DMS53 treated with DMSO at 0.1 percent for 48 hours (cell line): ENCODE measurements around the gene CACNA1S.

Experiments
- DNase-seq: peaks from one replicate; lab custom pipeline; 2025; ENCODE audit not compliant: unreplicated experiment; lab: John Stamatoyannopoulos, UW

CACNA1S gene

DNA sequence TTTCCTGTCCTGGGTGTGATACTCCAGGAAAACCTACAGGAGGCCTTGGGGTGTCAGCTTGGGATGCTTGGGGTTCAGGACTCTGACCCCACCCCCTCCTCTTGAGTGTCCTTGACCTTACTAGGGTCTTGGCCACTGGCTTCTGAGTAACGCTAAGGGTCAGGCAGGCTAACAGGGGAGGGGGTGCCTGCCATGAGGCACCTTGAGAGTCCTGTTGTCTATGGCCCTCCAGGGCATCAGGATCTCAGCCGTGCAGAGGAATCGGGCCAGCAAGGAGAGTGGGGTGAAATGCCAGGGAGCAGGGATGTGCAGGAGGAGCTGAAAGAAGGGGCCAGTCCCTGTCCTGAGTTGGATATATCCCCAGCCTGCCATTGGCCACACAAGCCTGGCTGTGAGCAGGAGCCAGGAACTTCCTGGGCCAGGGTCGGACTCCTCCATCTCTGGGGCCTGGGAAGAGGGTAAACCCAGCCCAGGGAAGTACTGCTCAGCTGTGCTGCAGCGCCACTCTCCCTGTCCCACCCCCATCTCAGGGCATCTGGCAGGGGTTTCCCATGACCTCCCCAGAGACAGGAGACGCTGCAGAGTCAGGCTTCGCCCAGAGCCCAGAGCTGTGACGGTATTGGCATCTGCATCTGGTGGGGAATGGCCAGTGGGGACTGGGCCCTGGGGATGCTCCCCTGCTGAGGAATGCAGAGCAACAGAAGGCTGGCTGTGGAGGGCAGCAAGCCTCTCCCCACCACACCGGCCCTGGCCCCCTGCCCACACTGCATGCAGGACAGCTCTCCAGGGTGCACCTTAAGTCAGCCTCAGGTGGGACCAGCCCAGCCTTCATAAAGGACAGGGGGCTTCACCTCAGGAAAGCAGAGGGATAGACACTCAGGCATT lies 95.0 kb downstream of the CACNA1S start:
- DNase-seq, result no peak

DNA sequence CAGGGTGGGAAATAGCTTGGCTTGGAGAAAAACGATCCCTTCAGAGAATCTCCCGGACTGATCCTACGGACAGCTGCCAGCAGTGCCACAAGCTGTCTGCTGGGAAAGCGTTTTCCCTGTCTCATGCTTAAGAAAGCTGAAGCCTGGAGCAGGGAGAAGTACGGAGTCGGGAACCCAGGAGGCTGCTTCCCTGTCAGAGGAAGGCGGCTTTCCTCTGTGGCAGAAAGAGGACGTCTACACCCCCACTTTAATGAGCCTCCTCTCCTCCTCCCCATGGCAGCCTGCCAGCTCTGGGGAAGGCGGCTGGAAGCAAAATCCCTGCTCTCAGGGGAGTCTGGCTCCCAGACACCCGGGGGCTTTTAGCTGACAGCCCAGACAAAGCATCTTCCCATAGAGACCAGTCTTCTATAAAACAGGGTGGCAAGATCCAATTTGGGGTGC lies 96.0 kb downstream of the CACNA1S start:
- no peak for DNase-seq

DNA sequence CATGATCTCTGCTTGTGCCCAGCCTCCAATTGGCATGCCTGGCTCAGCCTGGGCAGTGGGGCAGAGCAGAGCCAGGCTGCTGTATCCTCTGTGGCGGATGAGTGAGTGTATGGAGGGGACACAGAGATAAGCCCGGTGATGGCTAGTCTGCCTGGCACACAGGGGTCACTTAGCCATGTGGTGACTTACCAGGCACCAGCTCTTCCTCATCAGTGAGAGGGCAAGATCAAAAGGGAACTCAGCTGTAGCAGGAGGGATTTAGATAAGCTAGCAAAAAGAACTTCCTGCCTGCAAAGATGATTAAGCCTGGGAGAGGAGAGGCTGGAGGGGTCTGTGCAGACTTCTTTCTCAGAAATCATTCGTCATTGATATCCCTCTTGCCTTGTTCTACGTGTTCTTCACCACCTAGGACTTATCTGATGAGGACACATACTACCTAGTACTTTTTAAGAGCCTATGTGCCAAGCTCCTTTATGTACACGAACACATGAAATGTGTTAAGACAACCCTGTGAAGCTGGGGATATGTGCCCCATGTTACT lies 96.6 kb downstream of the CACNA1S start:
- no peak for DNase-seq

DNA sequence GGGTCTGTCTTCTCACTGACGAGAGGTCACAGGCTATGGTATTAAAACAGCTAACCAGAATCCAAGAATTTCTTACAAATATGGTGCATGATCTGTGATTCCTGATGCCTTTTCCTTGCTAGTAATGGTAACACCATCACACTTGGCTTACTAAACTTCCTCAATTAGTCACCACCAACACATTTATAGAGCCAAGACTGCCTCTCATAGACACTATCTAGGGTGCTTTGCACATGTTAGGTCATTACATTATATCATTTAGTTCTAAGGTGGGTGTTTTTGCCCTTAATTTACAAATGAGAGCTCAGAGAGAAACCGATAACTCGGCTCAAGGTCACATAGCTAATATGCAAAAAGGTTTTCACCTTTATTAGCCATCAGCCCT lies 97.4 kb downstream of the CACNA1S start:
- DNase-seq, result no peak

DNA sequence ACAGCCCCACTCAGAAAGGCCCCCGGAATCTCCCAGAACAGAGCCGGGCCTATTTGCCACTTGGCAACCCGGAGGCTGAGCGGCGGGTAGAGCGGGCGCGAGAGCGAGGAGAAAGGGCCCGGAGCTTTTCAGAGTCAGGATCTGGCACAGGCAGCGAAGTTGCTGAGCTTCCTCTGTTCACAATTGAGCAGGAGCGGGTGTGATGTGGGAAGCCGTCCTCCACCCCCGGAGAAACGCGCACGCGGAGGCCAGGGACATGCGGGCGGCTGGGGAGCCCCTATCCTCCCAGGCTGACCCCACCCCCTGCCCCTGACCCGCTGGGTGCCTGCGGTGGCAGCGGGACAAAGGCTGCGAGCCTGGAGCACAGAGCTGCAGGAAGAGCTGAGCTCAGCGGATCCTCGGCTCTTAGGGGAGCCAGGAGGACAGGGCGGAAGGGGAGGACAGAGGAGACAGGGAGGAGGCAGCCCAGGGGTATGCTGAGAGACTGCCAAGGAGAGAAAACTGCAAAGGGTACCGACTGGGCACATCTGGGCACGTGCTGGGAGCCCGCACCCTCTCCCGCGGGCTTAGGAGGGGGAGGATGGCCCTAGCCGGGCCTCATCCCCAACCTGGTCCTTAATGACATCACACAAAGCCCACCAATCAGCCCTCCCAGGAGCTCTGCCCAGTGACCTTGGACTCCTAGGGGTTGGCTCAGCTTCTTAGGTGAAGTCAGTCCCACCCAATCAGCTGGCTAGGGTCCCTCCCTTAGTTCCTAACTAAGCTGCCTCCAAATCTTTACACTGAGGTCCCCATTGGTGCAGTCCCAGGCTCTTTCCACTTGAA lies 98.0 kb downstream of the CACNA1S start:
- DNase-seq, result no peak

DNA sequence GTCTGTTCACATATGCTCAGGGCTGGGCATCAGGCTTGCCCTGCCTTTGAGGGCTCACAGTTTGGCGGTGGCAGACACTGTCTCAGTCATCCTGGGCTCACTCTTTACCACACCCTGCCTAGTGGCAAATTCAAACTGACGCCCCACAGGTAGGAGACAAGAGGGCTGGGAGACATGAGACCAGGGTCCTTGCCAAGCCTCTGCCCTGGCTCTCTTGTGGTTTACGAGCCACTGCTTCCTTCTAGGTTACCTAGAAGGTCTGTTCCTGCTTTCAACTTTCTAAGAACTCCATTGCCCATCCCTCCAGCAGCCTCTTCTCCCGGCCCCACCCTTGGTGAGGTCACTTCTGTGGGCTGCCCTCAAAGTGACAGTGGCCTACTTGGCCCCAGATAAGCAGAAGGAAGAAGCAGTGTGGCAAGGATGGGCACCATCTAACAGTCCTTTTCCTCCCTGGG lies 99.2 kb downstream of the CACNA1S start:
- DNase-seq, result no peak

DNA sequence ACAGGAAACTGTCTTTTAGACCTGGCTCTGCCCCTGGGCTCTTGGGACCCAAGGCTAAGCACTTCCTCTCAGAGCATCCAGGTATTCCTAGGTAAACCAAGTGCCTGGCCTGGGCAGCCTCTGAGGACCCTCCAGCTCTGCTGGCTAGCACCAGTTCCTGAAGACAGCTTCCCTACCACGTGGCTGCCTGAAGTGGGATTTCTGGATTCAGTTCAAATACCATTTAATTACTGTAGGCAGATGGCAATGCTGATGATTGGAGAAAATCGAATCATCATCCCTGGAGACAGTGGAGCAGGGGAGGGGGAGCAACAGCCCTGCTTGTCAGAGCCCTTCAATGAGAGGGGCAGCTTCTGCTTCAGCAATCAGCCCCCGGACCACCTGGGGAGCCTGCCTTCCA lies 100.6 kb downstream of the CACNA1S start:
- DNase-seq, result no peak

DNA sequence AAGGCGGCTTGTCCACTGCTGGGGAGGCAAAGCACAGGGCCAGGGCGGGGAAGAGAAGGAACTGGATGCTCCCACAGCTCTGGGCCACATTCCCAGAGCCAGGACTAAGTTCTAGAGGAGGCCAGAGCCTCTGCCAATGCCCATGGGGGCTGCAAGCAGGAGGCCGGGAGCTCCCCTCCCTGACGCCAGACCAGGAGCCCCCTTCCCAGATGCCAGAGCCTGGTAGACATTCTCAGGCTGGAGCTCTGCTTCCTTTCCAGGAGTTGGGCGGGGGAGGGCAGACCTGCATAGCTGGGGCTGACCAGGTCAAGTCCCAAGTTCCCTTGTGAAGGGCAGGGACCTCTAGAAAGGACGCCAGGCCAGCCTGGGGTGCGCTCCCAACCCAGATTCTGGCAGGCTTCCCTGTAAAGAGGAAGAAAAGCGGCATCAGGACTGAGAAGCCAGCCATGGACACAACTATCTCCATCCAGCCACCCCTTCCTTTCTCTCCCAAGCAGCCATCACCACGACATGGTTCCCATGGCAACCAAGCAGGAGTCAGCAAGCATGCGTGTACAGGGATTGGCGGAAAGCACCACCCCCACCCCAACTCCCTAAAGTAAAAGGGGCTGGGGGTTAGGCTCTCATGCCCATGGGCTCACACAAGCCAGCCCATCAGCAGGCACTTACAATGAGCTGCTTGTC lies 102.1 kb downstream of the CACNA1S start:
- DNase-seq, result no peak

DNA sequence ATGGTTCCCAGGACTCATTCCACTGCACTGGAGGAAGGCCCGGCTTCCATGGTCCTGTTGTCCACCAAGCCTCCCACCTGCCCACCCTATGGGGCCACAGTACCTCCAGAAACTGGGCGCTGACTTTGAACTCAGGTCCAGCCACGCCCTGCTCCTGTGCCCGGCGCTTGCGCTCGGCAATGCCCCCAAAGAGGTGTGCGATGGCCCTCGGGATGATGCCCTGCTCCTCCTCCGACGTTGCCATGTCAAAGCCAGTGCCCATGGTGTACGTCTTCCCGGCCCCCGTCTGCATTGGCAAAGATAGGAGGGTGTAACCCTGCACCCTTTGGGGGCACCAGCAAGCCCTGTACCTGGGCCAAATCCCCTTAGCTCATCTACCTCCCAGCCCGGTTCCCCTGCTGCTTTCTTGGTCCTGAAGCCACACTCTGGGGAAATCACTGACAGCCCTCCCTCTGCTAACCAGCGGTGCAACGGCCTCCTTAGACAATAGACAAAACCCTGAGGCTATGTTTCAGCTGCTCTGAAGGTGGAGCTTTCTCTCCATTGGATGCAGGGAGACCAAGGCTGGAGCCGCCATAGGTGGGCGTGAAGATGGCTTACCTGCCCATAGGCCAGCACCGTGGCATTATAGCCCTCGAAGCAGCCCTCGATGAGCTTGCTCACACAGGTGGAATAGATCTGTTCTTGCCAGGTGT lies 103.4 kb downstream of the CACNA1S start:
- DNase-seq, result no peak

DNA sequence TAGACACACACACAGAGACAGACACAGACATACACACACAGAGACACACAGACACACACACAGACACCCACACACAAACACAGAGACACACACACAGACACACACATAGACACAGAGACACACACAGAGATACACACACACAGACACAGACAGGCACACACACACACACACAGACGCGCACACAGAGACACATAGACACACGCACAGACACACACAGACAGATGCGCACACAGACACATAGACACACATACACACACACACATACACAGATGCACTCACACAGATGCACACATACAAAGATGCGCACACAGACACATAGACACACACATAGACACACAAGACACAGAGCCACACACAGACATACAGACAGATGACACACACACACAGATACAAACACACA lies 104.7 kb downstream of the CACNA1S start:
- no peak for DNase-seq

DNA sequence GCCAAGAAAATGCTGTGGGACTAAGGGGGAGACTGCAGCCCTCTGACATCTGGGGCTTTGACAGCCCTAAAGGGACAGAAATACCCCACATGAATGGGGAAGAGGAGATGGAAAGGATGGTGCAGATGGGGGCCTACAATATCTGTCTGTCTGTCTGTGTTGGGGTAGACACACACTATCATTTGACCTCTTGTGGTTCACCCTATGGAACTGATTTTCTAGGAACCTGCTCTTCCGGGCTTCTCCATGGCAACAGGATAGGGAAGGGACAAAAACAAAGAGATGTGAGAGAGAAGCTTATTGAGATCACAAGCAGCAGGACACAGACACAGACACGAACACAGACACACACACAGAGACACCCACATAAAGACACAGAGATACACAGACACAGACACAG lies 105.8 kb downstream of the CACNA1S start:
- DNase-seq, result peak; percentile 12

DNA sequence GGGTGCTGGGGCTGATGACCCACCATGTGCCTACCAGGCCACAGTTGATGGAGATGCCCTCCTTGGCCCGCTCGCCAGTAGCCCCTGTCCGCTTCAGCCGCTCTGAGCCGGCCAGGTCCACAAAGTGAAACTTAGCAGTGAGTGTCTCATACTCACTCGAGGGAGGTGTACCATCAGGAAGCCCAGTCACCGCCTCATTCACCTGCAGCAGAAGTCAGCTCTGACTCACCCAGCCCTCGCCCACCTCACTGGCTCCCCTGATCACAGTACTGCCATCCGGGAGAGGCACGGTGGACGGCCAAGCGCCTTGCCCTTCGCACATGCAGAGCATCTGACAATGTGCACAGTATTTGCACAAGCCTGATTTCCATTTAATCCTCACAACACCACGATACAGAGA lies 107.5 kb downstream of the CACNA1S start:
- no peak for DNase-seq

DNA sequence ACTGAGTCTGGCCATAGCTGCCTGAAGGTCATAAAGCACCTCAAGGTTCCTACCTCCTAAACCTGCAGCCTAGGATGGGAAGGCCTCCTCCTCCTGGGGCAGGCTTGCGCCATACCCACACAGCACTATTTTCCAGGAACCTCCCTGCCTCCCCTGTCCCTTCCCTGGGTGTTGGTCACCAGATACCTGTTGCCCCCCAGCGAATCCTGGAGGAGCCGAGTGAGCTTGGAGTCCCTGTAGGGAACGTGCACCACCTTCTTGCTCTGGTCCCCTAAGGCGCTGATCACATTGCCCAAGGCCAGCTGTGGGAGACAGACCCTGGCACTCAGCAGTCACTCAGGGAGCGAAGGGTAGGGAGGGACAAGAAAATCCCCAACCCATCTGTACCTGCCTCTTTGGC lies 108.1 kb downstream of the CACNA1S start:
- no peak for DNase-seq

DNA sequence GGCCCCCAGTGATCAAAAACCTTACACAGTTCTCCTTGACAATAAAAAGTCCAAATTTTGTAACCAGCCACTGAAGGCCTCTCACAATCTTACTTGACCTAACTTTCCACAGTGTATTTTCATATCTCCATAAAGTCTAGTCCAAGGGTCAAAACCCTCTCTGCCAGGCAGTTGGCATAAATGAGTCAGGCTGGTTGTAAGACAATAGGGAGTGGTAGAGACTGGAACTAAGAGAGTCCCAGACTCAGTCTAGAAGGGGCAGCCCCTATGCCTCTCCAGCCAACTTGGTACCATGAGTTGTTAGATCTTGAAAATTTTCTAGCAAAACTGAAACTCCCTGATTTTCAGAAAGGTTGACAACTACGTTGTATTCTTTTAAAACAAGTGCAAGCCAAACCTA lies 109.7 kb downstream of the CACNA1S start:
- no peak for DNase-seq

DNA sequence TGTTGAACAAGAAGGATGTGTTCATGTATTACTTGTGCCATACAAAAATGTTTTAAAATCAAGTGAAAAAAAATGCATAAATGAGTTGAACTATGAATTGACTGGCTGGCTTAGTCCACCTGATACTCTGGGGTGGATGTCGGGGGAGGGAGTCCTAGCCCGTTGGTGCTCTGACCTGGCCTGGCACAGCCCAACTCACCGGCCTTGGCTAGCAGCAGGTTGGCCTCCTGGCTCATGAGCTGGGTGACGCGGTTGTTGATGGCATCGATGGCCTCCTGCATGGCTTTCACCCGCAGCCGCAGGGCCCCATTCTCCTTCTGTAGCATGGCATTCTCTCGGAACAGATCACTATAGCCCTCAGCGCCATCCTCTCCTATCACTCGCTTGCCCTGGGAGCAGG lies 110.3 kb downstream of the CACNA1S start:
- no peak for DNase-seq

DNA sequence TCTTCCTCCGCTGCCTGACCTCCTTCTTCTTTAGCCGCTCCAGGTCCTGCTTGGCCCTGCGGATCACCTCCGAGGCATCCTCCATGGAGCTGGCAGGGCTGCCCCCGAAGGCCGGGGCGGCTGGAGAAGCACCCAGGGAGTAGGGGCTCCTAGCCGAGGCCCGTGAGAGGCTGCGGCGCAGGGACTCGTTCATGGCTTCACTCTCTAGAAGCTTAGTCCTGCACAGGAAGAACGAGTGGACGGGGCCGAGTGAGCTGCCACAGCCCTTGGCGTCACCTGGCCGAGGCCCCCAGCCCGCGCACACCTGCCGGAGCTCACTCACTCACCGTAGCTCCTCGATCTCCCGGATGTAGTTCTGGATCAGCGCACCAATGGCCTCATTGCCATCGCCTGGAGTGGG lies 111.8 kb downstream of the CACNA1S start:
- DNase-seq, result no peak

DNA sequence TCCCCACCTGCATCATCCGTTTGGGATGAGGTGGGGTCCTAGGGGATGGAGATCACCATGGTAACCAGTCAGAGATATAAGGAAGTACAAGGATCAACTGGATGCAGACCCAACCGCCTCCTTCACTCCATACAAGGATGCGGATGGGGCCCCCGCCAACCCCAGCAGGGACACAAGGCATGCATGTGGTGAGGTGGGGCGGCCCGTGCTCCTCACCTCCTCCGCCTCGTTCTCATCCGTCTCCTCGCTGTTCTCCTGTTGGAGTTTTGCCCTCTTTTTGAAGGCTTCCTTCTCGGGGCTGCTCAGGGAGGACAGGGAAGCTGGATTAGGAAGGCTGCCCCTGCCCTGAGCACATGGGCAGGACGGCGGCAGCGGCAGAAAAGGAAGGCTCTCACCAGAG lies 112.6 kb downstream of the CACNA1S start:
- DNase-seq, result no peak

DNA sequence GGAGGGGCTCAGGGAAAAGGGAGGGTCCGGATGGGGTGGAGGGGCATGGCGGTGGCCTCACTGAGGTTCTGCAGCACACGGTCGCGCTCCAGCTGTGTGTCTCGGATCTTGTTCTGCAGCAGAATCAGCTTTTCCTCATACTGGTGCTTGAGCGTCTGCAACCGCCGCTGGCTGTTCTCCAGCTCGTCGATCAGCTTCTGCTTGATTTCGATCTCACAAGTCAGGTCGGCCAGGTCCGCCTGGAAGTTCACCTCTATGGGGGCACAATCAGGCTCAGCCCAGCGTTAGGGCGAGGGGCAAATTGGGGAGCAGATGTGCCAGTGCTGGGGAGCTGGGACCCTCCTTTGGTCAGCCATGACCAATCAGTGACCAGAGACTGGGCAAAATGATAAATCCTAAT lies 113.9 kb downstream of the CACNA1S start:
- no peak for DNase-seq

DNA sequence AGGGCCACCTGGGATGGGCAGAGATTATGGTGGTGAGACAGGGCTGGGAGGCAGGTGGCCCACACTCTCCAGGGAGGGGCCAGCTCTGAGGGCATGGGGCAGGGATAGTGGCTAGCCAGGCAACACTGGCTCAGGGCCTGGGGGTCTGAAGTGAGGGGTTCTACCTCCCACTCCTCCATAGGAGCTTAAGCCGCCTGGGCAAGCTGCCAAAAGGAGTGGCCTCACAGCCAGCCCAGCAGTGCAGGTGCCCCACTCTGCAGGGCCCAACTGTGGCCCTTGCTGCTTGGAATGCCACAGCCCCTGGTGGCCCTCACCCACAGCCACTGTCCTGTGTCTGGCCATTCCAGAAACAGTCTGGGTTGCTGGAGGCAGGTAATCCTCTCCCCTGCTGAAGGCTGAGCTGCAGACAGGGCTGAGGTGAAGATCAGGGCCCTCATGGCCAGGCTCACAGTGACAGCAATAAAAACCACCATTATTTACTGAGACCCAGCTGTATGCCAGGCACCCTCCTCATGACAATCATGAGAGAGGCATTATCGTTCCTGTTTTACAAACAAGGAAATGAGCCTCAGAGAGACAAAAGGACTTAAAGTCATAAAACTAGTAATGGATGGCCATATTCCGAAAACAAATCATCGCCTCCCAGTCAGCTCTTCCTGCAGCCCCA lies 119.7 kb downstream of the CACNA1S start:
- no peak for DNase-seq

DNA sequence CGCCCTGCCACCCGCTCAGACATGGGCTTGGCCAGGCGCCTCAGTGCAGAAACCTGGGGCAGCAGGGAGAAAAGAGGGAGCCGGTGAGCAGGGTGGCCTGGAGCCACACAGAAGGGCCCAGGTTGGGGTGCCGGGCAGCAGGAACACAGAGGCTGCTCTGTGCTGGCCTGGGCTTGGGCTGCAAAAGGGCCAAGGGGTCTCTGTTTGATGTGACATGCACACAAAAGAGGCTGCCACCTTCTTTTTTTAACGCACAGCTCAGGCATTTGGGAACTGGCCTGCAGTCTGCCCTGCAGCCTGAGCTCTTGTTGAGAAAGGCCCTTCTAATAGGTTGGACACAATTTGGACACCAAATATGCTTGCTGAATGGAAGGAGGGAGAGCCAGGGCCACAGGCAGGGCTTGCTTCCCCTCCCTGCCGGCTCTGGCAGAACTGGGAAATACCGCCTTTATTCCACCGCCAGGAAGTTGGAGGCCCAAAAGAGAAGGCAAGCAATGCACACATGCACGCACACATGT lies 121.1 kb downstream of the CACNA1S start:
- DNase-seq, result no peak
